GM12891 (cell line): Measurements from ENCODE around the gene PRG2.

Experiments used
- PAX5 ChIP-seq: IDR thresholded peaks from 2 replicates; pipeline ENCODE4 v1.6.1; 2011; ENCODE audit warnings: low read length, moderate library complexity, mild to moderate bottlenecking; ENCODE audit not compliant: insufficient read depth, severe bottlenecking
- POLR2A ChIP-seq: IDR thresholded peaks from 2 replicates; pipeline ENCODE4 v1.6.1; 2011; ENCODE audit warnings: low read depth, low read length, control low read depth
- POLR2AphosphoS5 ChIP-seq: IDR thresholded peaks from 2 replicates; pipeline ENCODE4 v1.6.1; 2011; ENCODE audit warnings: low read depth, low read length, control low read depth
- POU2F2 ChIP-seq: IDR thresholded peaks from 2 replicates; pipeline ENCODE4 v1.6.1; 2011; ENCODE audit warnings: low read depth, mild to moderate bottlenecking, control low read depth, low read length, moderate library complexity
- SPI1 ChIP-seq: IDR thresholded peaks from 2 replicates; pipeline ENCODE4 v1.6.1; 2011; ENCODE audit warnings: low read depth, low read length, control low read depth
- TAF1 ChIP-seq: IDR thresholded peaks from 2 replicates; pipeline ENCODE4 v1.6.1; 2011; ENCODE audit warnings: low read depth, low read length, control low read depth

DNA sequence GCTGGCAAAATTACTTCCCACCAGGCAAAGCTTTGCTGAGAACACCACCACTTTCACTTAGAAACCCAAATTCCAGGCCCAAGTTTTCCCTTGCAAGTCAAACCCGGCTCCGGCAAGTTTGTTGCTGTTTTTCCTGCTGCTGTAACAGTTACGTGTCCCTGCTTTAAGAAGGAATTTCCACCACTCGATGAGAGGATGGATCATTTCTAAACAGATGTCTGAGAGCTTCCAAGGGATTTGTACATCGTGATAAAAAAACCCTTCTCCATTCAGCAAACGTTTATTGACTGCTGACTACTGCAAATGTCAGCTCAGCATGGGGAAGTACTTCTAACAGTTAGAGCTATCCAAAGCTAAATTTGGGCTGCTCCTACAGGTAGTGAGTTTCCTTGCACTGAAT is 32.6 kb downstream of the PRG2 start:
- TF ChIP-seq POLR2A, result no peak
- TF ChIP-seq POLR2AphosphoS5, result no peak
- no peak for TF ChIP-seq POU2F2
- TF ChIP-seq SPI1, result no peak
- no peak for TF ChIP-seq TAF1
- TF ChIP-seq PAX5, result no peak
